Spleen (tissue), 11 donors: ENCODE results near the gene STK17A. TPM values are rescaled to one million over a fixed set of nuclear protein-coding genes. Genes with fewer than 3 reads are reported as not detected.

ENCODE experiments used
- DNase-seq: peaks from one replicate; pipeline ENCODE4 v3.0.0-alpha.2; 2020
- H3K27ac ChIP-seq, 8 donors: fragments of 200-600 bp; sonication (generic) in 7 of 8; 1 replicate in 4 of 8; 2 replicates in 4 of 8; pipeline versions ENCODE4 v1.5.0 to v1.8.0; 2016 to 2021; ENCODE audit warnings: inconsistent platforms in 4 of 8, mild to moderate bottlenecking in 4 of 8, moderate library complexity in 1 of 8
- H3K27me3 ChIP-seq, 7 donors: fragments of 200-600 bp; sonication (generic) in 6 of 7; replicated peaks in 1 of 7; 1 replicate in 4 of 7; 2 replicates in 3 of 7; pipeline versions ENCODE4 v1.5.0 to v1.8.0; 2016 to 2021; ENCODE audit warnings: inconsistent platforms in 3 of 7, mild to moderate bottlenecking in 1 of 7
- H3K36me3 ChIP-seq, 6 donors: fragments of 200-600 bp; sonication (generic) in 5 of 6; 1 replicate in 4 of 6; 2 replicates in 2 of 6; pipeline versions ENCODE4 v1.5.0 to v1.8.0; 2016 to 2021; ENCODE audit warnings: inconsistent platforms in 2 of 6
- H3K4me1 ChIP-seq, 6 donors: fragments of 200-600 bp; sonication (generic) in 5 of 6; 1 replicate in 3 of 6; 2 replicates in 3 of 6; pipeline versions ENCODE4 v1.5.0 to v1.8.0; 2016 to 2021; ENCODE audit warnings: inconsistent platforms in 3 of 6
- H3K4me3 ChIP-seq, 8 donors: fragments of 200-600 bp; sonication (generic) in 7 of 8; 1 replicate in 4 of 8; 2 replicates in 4 of 8; pipeline versions ENCODE4 v1.5.0 to v1.8.0; 2016 to 2021; ENCODE audit warnings: inconsistent platforms in 4 of 8, mild to moderate bottlenecking in 4 of 8, moderate library complexity in 2 of 8
- H3K9me3 ChIP-seq, 8 donors: fragments of 200-600 bp; sonication (generic) in 7 of 8; 1 replicate in 4 of 8; 2 replicates in 4 of 8; pipeline versions ENCODE4 v1.5.0 to v1.8.0; 2016 to 2021; ENCODE audit warnings: inconsistent platforms in 4 of 8
- POLR2A ChIP-seq, 3 donors: fragments of 450-650 bp; IDR thresholded peaks; one replicate each; pipeline ENCODE4 v1.5.1; 2017; ENCODE audit warnings: antibody characterized with exemption in 3 of 3, mild to moderate bottlenecking in 1 of 3
- POLR2AphosphoS5 ChIP-seq, 3 donors: sonication (generic); formaldehyde crosslinking; IDR thresholded peaks; one replicate each; pipeline ENCODE4 v1.5.1; 2017; ENCODE audit warnings: antibody characterized with exemption in 3 of 3
- WGBS, 5 donors: extraction: QIAGEN DNeasy Blood & Tissue Kit in 3 of 5; methylation state at CpG; one replicate each; pipeline versions ENCODE4 v1.1.5 to v1.1.7; 2013 to 2018; 5-methylcytosine and 5-hydroxymethylcytosine counted together
- intact Hi-C: fragments of 100-400 bp; cut with DNase I; formaldehyde crosslinking; loops from one replicate; pipeline ENCODE4 v1.15.0; 2023; ENCODE audit warnings: low total_unique reads
- polyA plus RNA-seq, 3 donors: library from polyadenylated mRNA; stranded (reverse); fragments of 200-250 nt; gene quantifications; one replicate each; pipeline ENCODE4 v1.2.1, GENCODE V29; 2013
- total RNA-seq, 7 donors: library from RNA; depleted of rRNA in 3 of 7; stranded (reverse); fragments of >200 nt in 3 of 7; fragmentation: NEBNext Ultra II Directional in 4 of 7; extraction: Animal tissue kit (Norgen Biotek cat#: 25700) in 4 of 7; gene quantifications; one replicate each; pipeline versions ENCODE4 v1.1.0 to v1.2.1, GENCODE V29; 2016 to 2021
- TF ChIP-seq, protein P1 (sequence below), 11 experiments: fragments of 200-600 bp in 7 of 11; fragments of 450-650 bp in 4 of 11; sonication (generic) in 4 of 11; IDR thresholded peaks in 8 of 11; conservative IDR thresholded peaks in 3 of 11; 1 replicate in 7 of 11; 2 replicates in 4 of 11; pipeline versions ENCODE4 v1.4.0 to v1.8.0; 2016 to 2021; ENCODE audit warnings: antibody characterized with exemption in 11 of 11, inconsistent platforms in 4 of 11, mild to moderate bottlenecking in 1 of 11
- donor health status: healthy with polysubstance abuse.
- donor health status: DM: no; HTN: no; CAD: no; lungs with moderate emphysema.
- donor health status: DM: no; HTN: no; CAD: no.
- donor health status: Bipolar disorder and iron deficiency.
- donor health status: healthy.
- donor health status: DM: no; HTN: no; CAD: no.
- donor health status: DM: yes; HTN: yes; CAD: no.

STK17A gene
- total and polyA plus RNA-seq, 10 donors = 33.4 to 70.1 (median 53.4) TPM

DNA sequence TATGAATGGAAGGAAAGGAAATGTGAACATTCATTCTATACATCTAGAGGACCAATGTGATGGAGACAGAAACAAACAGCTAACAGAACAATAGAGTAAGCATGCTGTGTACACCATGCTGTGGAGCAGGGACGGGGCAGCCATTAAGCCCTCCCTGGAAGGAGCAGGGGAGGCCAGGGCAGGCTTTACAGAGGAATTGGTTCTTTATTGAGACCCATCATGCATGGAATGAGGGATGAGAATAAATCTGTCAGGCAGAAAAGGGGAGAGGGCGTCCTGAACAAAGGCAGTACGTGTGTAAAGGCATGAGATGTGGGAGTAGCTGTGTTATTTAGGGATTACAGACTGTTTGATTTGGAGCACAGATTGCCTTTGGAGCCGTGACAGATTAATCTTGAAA, 35.2 kb downstream of the STK17A start:
- H3K4me1 ChIP-seq = peaks cover 17 to 100% (median 70%) of the 10 kb centered on the region in 6 donors
- H3K9me3 ChIP-seq = no peaks in the 10 kb centered on the region
- DNase-seq = no peak
- peak overlapping the region in 3 of 8 donors; percentile 24 to 83 (median 26) for H3K27ac ChIP-seq
- H3K36me3 ChIP-seq = peaks cover 0 to 99% (median 41%) of the 10 kb centered on the region in 6 donors
- H3K27me3 ChIP-seq = no peaks in the 10 kb centered on the region
- 73 to 85% (median 76%) methylated on average over 4 of the region's 4 CpGs for WGBS, 5 donors
- intact Hi-C loops = no loop called here
- no peak overlapping the region for H3K4me3 ChIP-seq
- peak in 1 of 3 donors; percentile 40 for TF ChIP-seq POLR2AphosphoS5 (IDR thresholded peaks at IDR 0.05)
- no peak for TF ChIP-seq POLR2A (IDR thresholded peaks at IDR 0.05)
- TF ChIP-seq, protein P1, sequence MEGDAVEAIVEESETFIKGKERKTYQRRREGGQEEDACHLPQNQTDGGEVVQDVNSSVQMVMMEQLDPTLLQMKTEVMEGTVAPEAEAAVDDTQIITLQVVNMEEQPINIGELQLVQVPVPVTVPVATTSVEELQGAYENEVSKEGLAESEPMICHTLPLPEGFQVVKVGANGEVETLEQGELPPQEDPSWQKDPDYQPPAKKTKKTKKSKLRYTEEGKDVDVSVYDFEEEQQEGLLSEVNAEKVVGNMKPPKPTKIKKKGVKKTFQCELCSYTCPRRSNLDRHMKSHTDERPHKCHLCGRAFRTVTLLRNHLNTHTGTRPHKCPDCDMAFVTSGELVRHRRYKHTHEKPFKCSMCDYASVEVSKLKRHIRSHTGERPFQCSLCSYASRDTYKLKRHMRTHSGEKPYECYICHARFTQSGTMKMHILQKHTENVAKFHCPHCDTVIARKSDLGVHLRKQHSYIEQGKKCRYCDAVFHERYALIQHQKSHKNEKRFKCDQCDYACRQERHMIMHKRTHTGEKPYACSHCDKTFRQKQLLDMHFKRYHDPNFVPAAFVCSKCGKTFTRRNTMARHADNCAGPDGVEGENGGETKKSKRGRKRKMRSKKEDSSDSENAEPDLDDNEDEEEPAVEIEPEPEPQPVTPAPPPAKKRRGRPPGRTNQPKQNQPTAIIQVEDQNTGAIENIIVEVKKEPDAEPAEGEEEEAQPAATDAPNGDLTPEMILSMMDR (IDR thresholded peaks at IDR 0.05 in 8 of 11, conservative IDR thresholded peaks at IDR 0.05 in 3 of 11) = no peak

DNA sequence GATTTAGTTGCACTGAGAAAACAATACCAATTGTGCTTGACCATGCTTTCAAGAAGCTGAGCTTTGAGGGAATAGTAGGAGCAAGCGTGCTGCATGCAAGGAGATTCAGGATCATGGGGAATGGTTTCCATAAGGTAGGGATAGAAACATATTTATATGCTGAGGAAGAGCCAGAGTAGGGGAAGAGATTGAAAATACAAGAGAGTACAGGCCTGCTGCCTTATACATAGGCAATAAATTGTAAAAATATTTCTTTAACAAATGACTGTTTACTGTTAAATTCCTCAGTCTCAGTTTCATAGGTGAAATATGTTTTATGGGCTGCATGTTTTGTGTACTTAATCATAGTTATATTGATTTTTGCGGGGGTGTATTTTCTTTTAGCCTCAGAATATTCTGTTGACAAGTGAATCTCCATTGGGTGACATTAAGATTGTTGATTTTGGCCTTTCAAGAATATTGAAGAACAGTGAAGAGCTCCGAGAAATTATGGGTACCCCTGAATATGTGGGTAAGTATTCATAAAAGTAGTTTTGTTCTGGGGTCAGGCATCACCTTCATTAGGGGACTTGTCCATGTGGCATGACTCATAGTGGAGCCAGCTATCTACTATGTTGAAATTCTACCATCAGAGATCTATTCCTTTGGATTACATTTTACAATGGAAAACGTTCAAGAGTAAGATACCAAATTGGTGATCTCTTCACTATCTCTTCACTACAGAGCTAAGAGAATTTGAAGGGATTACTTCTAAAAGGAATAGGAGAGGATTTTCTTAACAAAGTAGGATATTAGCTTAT, 36.5 kb downstream of the STK17A start:
- no peak overlapping the region for H3K4me3 ChIP-seq
- 92 to 95% (median 93%) methylated on average over 4 of the region's 4 CpGs for WGBS, 5 donors
- no peak for DNase-seq
- H3K36me3 ChIP-seq = peaks cover 0 to 99% (median 42%) of the 10 kb centered on the region in 6 donors
- H3K4me1 ChIP-seq = peaks cover 30 to 100% (median 78%) of the 10 kb centered on the region in 6 donors
- no peaks in the 10 kb centered on the region for H3K9me3 ChIP-seq
- H3K27ac ChIP-seq = peak overlapping the region in 4 of 8 donors; percentile 8 to 83 (median 61)
- TF ChIP-seq POLR2AphosphoS5 (IDR thresholded peaks at IDR 0.05) (no peak), POLR2A (IDR thresholded peaks at IDR 0.05) (no peak)
- TF ChIP-seq, protein P1 (IDR thresholded peaks at IDR 0.05 in 8 of 11, conservative IDR thresholded peaks at IDR 0.05 in 3 of 11) = no peak
- intact Hi-C loops = no loop called here
- no peaks in the 10 kb centered on the region for H3K27me3 ChIP-seq

DNA sequence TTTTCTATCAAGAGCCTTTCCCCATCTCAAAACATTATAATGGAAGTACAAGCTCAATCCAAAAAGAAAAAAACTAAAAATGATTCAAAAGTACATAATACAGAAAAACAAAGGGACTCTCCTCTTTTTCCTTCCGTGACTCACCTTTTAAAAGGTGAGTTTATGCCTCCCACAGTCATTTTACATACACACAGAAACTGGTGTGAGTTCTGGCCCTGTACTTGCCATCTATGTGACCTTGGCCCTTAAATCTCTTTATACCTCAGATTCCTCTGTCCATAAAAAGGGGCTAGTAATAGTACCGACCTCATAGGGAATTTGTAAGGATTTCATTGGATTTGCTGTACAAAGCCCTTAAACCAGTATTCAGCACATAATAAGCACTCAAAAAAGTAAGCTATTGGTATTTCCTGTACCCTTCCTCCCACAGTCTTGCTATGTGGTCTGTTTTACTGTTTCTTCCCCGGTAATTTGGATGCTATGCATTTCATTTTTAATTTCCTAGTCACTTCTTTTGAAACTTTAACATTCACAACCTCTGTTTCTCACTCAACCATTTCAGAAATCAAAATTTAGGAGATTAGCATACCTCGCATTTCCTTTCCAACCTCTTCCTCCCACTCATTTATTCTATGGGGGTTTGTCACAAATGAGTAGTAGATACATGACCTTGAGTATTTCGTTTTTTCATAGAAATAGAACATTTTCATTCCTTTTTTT, 39.0 kb downstream of the STK17A start:
- H3K36me3 ChIP-seq = peaks cover 0 to 99% (median 42%) of the 10 kb centered on the region in 6 donors
- H3K9me3 ChIP-seq = no peaks in the 10 kb centered on the region
- TF ChIP-seq POLR2AphosphoS5 (IDR thresholded peaks at IDR 0.05) (no peak), POLR2A (IDR thresholded peaks at IDR 0.05) (no peak)
- TF ChIP-seq, protein P1 (IDR thresholded peaks at IDR 0.05 in 8 of 11, conservative IDR thresholded peaks at IDR 0.05 in 3 of 11) = no peak
- H3K4me1 ChIP-seq = peaks cover 45 to 100% (median 83%) of the 10 kb centered on the region in 6 donors
- H3K27me3 ChIP-seq = no peaks in the 10 kb centered on the region
- peak overlapping the region; percentile 27 to 83 (median 60) for H3K27ac ChIP-seq
- 43 to 69% (median 51%) methylated on average over 5 of the region's 5 CpGs for WGBS, 5 donors
- intact Hi-C loops = no loop called here
- no peak overlapping the region for H3K4me3 ChIP-seq
- no peak for DNase-seq

DNA sequence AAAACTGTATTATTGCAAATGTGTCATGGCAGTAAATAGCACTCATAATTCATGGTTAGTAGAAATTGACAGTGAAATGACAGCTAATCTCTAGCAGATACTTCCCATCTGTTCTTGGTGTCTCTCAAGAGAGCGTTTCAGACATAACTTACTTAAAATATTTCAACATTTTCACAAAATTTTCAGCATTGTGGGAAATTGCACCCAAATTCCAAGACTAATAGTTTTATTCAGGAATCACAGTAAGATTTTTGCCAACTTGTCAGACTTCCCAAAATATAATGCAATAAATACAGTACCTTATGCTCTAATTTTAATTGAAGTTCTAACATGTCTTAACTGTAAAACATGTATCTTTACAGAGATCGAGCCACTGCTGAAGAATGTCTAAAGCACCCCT, 41.2 kb downstream of the STK17A start:
- intact Hi-C loops = no loop called here
- H3K36me3 ChIP-seq = peaks cover 0 to 99% (median 40%) of the 10 kb centered on the region in 6 donors
- peak overlapping the region in 7 of 8 donors; percentile 1 to 83 (median 58) for H3K27ac ChIP-seq
- no peak overlapping the region for H3K4me3 ChIP-seq
- no peaks in the 10 kb centered on the region for H3K27me3 ChIP-seq
- H3K9me3 ChIP-seq = no peaks in the 10 kb centered on the region
- WGBS, 5 donors = 70 to 84% (median 72%) methylated on average over 2 of the region's 2 CpGs
- H3K4me1 ChIP-seq = peaks cover 45 to 100% (median 72%) of the 10 kb centered on the region in 6 donors
- DNase-seq = no peak
- TF ChIP-seq POLR2A (IDR thresholded peaks at IDR 0.05) (no peak), POLR2AphosphoS5 (IDR thresholded peaks at IDR 0.05) (no peak)
- TF ChIP-seq, protein P1 (IDR thresholded peaks at IDR 0.05 in 8 of 11, conservative IDR thresholded peaks at IDR 0.05 in 3 of 11) = no peak
